GM12865 (cell line): ENCODE results near the gene PSD2.

Source experiments
- DNase-seq: peaks from one replicate; pipeline ENCODE4 v3.0.0; 2010; ENCODE audit warnings: low read depth
- H3K4me3 ChIP-seq: 2 replicates; pipeline ENCODE4 v1.5.1; 2011; ENCODE audit warnings: mild to moderate bottlenecking, low read depth, low read length, control low read depth
- TF ChIP-seq, protein P1 (sequence below): IDR thresholded peaks from 2 replicates; pipeline ENCODE4 v1.5.1; 2011; ENCODE audit warnings: low read length, control low read depth, low read depth, inconsistent platforms; ENCODE audit not compliant: insufficient read depth; ENCODE audit errors: missing control alignments

Gene PSD2

GRCh38 chr5:139855946-139856540 is 60.4 kb downstream of the PSD2 start:
- DNase-seq: no peak
- H3K4me3 ChIP-seq: no peak overlapping the region
- TF ChIP-seq, protein P1, sequence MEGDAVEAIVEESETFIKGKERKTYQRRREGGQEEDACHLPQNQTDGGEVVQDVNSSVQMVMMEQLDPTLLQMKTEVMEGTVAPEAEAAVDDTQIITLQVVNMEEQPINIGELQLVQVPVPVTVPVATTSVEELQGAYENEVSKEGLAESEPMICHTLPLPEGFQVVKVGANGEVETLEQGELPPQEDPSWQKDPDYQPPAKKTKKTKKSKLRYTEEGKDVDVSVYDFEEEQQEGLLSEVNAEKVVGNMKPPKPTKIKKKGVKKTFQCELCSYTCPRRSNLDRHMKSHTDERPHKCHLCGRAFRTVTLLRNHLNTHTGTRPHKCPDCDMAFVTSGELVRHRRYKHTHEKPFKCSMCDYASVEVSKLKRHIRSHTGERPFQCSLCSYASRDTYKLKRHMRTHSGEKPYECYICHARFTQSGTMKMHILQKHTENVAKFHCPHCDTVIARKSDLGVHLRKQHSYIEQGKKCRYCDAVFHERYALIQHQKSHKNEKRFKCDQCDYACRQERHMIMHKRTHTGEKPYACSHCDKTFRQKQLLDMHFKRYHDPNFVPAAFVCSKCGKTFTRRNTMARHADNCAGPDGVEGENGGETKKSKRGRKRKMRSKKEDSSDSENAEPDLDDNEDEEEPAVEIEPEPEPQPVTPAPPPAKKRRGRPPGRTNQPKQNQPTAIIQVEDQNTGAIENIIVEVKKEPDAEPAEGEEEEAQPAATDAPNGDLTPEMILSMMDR: no peak

GRCh38 chr5:139856714-139857113 is 61.1 kb downstream of the PSD2 start:
- TF ChIP-seq, protein P1: no peak
- no peak overlapping the region for H3K4me3 ChIP-seq
- DNase-seq: no peak

DNA sequence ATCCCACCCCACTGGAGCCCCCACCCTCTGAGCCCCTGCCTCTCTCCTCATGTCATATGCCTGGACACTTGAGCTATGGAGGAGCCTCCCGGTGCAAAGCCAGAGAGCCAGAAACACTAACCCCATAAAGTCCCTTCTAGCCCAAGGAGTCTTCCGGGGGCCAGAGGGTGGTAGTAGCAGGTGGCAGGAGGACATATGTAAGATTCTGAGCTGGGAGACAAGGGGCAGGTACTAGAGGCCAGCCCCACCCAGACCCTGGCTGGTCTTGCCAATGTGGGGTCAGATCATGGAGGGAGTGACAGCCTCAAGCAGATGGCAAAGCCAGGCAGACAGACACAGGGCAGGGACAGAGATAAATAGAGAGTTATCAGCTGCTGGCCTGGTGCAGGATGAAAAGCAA is 63.4 kb downstream of the PSD2 start:
- no peak overlapping the region for H3K4me3 ChIP-seq
- DNase-seq: no peak
- TF ChIP-seq, protein P1: no peak

GRCh38 chr5:139861021-139861888 is 65.6 kb downstream of the PSD2 start:
- H3K4me3 ChIP-seq: no peak overlapping the region
- TF ChIP-seq, protein P1: no peak
- DNase-seq: no peak

DNA sequence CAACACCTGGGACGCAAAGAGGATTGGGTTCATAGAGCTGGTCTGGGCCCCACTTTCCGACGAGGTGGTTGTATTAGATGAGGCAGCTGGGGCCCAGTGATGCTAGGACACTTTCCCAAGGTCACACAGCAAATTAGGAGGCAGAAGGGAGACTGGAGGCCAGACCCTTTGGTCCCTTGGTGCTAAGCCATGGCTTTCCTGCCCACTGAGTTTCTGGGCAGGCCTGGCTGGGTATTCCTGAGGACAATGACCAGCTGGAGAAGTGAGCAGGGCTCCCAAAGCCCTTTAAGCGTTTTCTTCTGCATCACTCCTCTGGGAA is 66.2 kb downstream of the PSD2 start:
- TF ChIP-seq, protein P1: no peak
- DNase-seq: no peak
- no peak overlapping the region for H3K4me3 ChIP-seq

DNA sequence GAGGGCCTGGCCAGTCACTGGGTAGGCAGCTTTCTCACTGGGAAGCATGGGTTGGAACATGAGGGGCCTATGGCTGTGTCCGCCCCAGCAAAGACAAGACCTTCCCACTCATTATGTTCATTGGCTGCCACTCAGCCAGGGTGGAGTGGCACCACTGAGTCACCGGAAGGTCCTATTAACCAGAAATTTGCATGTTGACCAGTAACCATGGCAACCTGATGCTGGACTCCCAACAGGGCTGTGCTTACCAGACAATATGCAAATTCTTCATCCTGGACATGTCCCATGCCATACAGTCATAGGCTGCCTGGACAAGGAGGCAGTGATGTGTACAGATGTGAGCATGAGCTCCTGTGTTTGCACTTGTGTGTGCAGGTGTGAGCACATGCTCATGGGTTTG is 66.7 kb downstream of the PSD2 start:
- TF ChIP-seq, protein P1: no peak
- H3K4me3 ChIP-seq: no peak overlapping the region
- DNase-seq: peak; percentile 79
